ENCODE data around the gene IGF2BP2.
"Not testable (repeated sequence)": the region's sequence is repeated elsewhere in the genome, so short reads cannot be mapped to it uniquely, and the experiment has no call there.

IGF2BP2 gene

GRCh38 chr3:185825006-185825638, at the start of gene IGF2BP2:
Gene IGF2BP2 (minus strand): TSS chr3:185825042. CDS start chr3:185824960, 82 bp downstream.
- peak; percentile 78 for DNase-seq (ENCODE audit: low read depth)

GRCh38 chr3:185874119-185874518, 49.3 kb upstream of the IGF2BP2 start:
- DNase-seq (ENCODE audit: low read depth) = no peak

- no peak for DNase-seq (ENCODE audit: low read depth)
These were observed 42.8 kb upstream of the IGF2BP2 start for GRCh38 chr3:185867650-185868049.

GRCh38 chr3:185866995-185867394, 42.2 kb upstream of the IGF2BP2 start:
- DNase-seq (ENCODE audit: low read depth) = no peak

- DNase-seq (ENCODE audit: low read depth) = no peak
These were observed 41.7 kb upstream of the IGF2BP2 start for GRCh38 chr3:185866555-185866954.

- DNase-seq (ENCODE audit: low read depth) = no peak
These were observed 40.4 kb upstream of the IGF2BP2 start for GRCh38 chr3:185865247-185865646.

GRCh38 chr3:185864767-185865166, 39.9 kb upstream of the IGF2BP2 start:
- no peak for DNase-seq (ENCODE audit: low read depth)

- DNase-seq (ENCODE audit: low read depth) = no peak
These were observed 38.1 kb upstream of the IGF2BP2 start for GRCh38 chr3:185862920-185863319.

- DNase-seq (ENCODE audit: low read depth) = no peak
These were observed 34.6 kb upstream of the IGF2BP2 start for GRCh38 chr3:185859294-185859972.

- no peak for DNase-seq (ENCODE audit: low read depth)
These were observed 33.8 kb upstream of the IGF2BP2 start for GRCh38 chr3:185858502-185859225.

GRCh38 chr3:185857208-185857607, 32.4 kb upstream of the IGF2BP2 start:
- no peak for DNase-seq (ENCODE audit: low read depth)

GRCh38 chr3:185856652-185857051, 31.8 kb upstream of the IGF2BP2 start:
- no peak for DNase-seq (ENCODE audit: low read depth)

GRCh38 chr3:185853771-185854170, 28.9 kb upstream of the IGF2BP2 start:
- not testable (repeated sequence) for DNase-seq (ENCODE audit: low read depth)

GRCh38 chr3:185852635-185853034, 27.8 kb upstream of the IGF2BP2 start:
- DNase-seq (ENCODE audit: low read depth) = no peak

GRCh38 chr3:185851959-185852358, 27.1 kb upstream of the IGF2BP2 start:
- no peak for DNase-seq (ENCODE audit: low read depth)

GRCh38 chr3:185851046-185851445, 26.2 kb upstream of the IGF2BP2 start:
- peak; percentile 30 for DNase-seq (ENCODE audit: low read depth)

GRCh38 chr3:185847506-185847905, 22.7 kb upstream of the IGF2BP2 start:
- no peak for DNase-seq (ENCODE audit: low read depth)

- DNase-seq (ENCODE audit: low read depth) = no peak
These were observed 21.2 kb upstream of the IGF2BP2 start for GRCh38 chr3:185846037-185846436.

GRCh38 chr3:185844051-185844450, 19.2 kb upstream of the IGF2BP2 start:
- DNase-seq (ENCODE audit: low read depth) = no peak

GRCh38 chr3:185843635-185844034, 18.8 kb upstream of the IGF2BP2 start:
- DNase-seq (ENCODE audit: low read depth) = no peak

- no peak for DNase-seq (ENCODE audit: low read depth)
These were observed 18.3 kb upstream of the IGF2BP2 start for GRCh38 chr3:185843126-185843525.

- DNase-seq (ENCODE audit: low read depth) = no peak
These were observed 17.4 kb upstream of the IGF2BP2 start for GRCh38 chr3:185842241-185842640.

- DNase-seq (ENCODE audit: low read depth) = not testable (repeated sequence)
These were observed 13.7 kb upstream of the IGF2BP2 start for GRCh38 chr3:185838417-185838989.

Measured in amniotic epithelial cell (primary cell).